Naive thymus-derived CD4-positive, alpha-beta T cell (primary cell): Measurements from ENCODE around the gene ZNF587B. TPM values are rescaled to one million over a fixed set of nuclear protein-coding genes. Genes with fewer than 3 reads are reported as not detected.
"Not testable (repeated sequence)": the region's sequence is repeated elsewhere in the genome, so short reads cannot be mapped to it uniquely, and the experiment has no call there.

Experiments used
- ATAC-seq: fragments of 150-1000 bp; cut with Tn5 transposase; 2 replicates; pipeline ENCODE4 v1.10.0; 2021; ENCODE audit warnings: mild to moderate bottlenecking, moderate library complexity
- CTCF ChIA-PET: fragments of 350-600 bp; sonication (Branson Sonifier 250); formaldehyde crosslinking; loops from one replicate; lab custom pipeline; 2021; ENCODE audit warnings: antibody characterized with exemption; lab: Charles Lee
- POLR2A ChIA-PET: fragments of 350-600 bp; sonication (Branson Sonifier 250); formaldehyde crosslinking; loops from one replicate; lab custom pipeline; 2021; ENCODE audit warnings: antibody characterized with exemption, inconsistent platforms; lab: Charles Lee
- DNase-seq, 9 donors: peaks; one replicate each; pipeline versions ENCODE4 v3.0.0 to v3.0.0-alpha.2; 2020 to 2022; ENCODE audit warnings: mixed read lengths in 1 of 9
- H3K27ac ChIP-seq: one replicate; pipeline ENCODE4 v1.7.0; 2013; ENCODE audit warnings: mild to moderate bottlenecking, low read depth, low read length, moderate library complexity
- H3K27me3 ChIP-seq, 2 donors: one replicate each; pipeline ENCODE4 v1.7.0; 2013; ENCODE audit warnings: low read length in 2 of 2, mild to moderate bottlenecking in 2 of 2, moderate library complexity in 2 of 2; ENCODE audit not compliant: control insufficient read depth in 2 of 2, insufficient read depth in 2 of 2
- H3K36me3 ChIP-seq, 3 experiments: 1 replicate in 2 of 3; 2 replicates in 1 of 3; pipeline ENCODE4 v1.7.0; 2013; ENCODE audit warnings: low read length in 3 of 3, mild to moderate bottlenecking in 3 of 3, moderate library complexity in 1 of 3; ENCODE audit not compliant: insufficient read depth in 3 of 3, control insufficient read depth in 2 of 3
- H3K4me1 ChIP-seq, 2 donors: one replicate each; pipeline ENCODE4 v1.7.0; 2013; ENCODE audit warnings: low read length in 2 of 2, mild to moderate bottlenecking in 2 of 2, moderate library complexity in 1 of 2; ENCODE audit not compliant: control insufficient read depth in 2 of 2, insufficient read depth in 2 of 2
- H3K4me3 ChIP-seq: 2 replicates; pipeline ENCODE4 v1.7.0; 2013; ENCODE audit warnings: mild to moderate bottlenecking, low read length
- H3K9me3 ChIP-seq, 3 experiments: 1 replicate in 2 of 3; 2 replicates in 1 of 3; pipeline ENCODE4 v1.7.0; 2013; ENCODE audit warnings: low read length in 3 of 3; ENCODE audit not compliant: control insufficient read depth in 2 of 3
- H3K27ac Mint-ChIP-seq, 9 donors: one replicate each; pipeline ENCODE4 v1.8.0; 2020 to 2022; ENCODE audit warnings: mixed read lengths in 9 of 9, mild to moderate bottlenecking in 8 of 9, moderate library complexity in 5 of 9, inconsistent platforms in 2 of 9
- H3K27me3 Mint-ChIP-seq, 5 donors: one replicate each; pipeline ENCODE4 v1.8.0; 2021 to 2022; ENCODE audit warnings: mixed read lengths in 5 of 5, mild to moderate bottlenecking in 1 of 5
- H3K36me3 Mint-ChIP-seq, 5 donors: one replicate each; pipeline ENCODE4 v1.8.0; 2020 to 2022; ENCODE audit warnings: mixed read lengths in 5 of 5, mild to moderate bottlenecking in 3 of 5, inconsistent platforms in 1 of 5
- H3K4me1 Mint-ChIP-seq, 7 donors: one replicate each; pipeline ENCODE4 v1.8.0; 2020 to 2022; ENCODE audit warnings: mixed read lengths in 7 of 7, mild to moderate bottlenecking in 3 of 7, inconsistent platforms in 1 of 7
- H3K4me3 Mint-ChIP-seq, 10 donors: one replicate each; pipeline ENCODE4 v1.8.0; 2020 to 2022; ENCODE audit warnings: mild to moderate bottlenecking in 10 of 10, mixed read lengths in 10 of 10, moderate library complexity in 6 of 10, inconsistent platforms in 2 of 10
- H3K9me3 Mint-ChIP-seq, 11 donors: one replicate each; pipeline ENCODE4 v1.8.0; 2020 to 2022; ENCODE audit warnings: mixed read lengths in 11 of 11, mild to moderate bottlenecking in 4 of 11, inconsistent platforms in 1 of 11, moderate library complexity in 1 of 11
- intact Hi-C, 2 donors: fragments of 100-400 bp; cut with micrococcal nuclease; formaldehyde crosslinking; loops; one replicate each; pipeline ENCODE4 v1.15.1; 2023
- polyA plus RNA-seq, 2 donors: library from polyadenylated mRNA; unstranded; fragments of 300-500 nt; fragmentation: Illumina TruSeq; gene quantifications; one replicate each; pipeline ENCODE4 v1.2.3, GENCODE V29; 2021
- total RNA-seq, 6 experiments: library from RNA in 5 of 6; stranded (reverse) in 5 of 6; gene quantifications; 1 replicate in 5 of 6; 2 replicates in 1 of 6; pipeline ENCODE4 v1.2.3 and lab custom pipeline; 2021 to 2026

ZNF587B gene
- total and polyA plus RNA-seq, 7 experiments from 2014 or later: 1.7 to 32.3 (median 19.8) TPM

DNA sequence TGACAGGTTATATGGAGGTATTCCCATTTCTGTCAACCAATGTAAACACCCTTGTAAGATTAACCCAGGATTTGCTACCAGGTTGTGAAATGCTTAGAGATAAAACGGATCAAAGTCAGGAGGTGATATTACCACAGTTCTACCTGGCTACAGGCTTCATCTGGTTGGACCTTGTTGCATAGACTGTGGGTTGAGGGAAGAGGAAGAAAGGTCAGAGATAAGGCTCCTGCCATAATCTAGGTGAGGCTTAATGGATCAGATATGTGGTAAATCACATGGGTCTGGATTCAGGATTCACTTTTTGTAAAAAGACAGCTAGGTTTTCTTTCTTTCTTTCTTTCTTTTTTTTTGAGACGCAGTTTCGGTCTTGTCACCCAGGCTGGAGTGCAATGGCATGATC is 8.6 kb upstream of the ZNF587B start:
- peak overlapping the region in 4 of 10 donors; percentile 95 to 99 (median 98) for H3K4me3 Mint-ChIP-seq
- CTCF ChIA-PET, intact Hi-C loops, H3K27me3 ChIP-seq, H3K4me1 ChIP-seq, H3K27me3 Mint-ChIP-seq, H3K36me3 ChIP-seq, H3K27ac ChIP-seq, H3K9me3 Mint-ChIP-seq, H3K9me3 ChIP-seq, ATAC-seq, H3K4me3 ChIP-seq, DNase-seq: not testable (repeated sequence)
- peaks cover 14 to 41% (median 36%) of the 10 kb centered on the region in 5 donors for H3K36me3 Mint-ChIP-seq
- peaks cover 35 to 63% (median 57%) of the 10 kb centered on the region in 7 donors for H3K4me1 Mint-ChIP-seq
- POLR2A ChIA-PET: interaction anchor here (0.6 kb wide), 1 partner anchor 488 kb away, joined by 3 read pairs; no protein-coding TSS in a partner anchor
- peak overlapping the region in 2 of 9 donors; percentile 91 to 95 for H3K27ac Mint-ChIP-seq

DNA sequence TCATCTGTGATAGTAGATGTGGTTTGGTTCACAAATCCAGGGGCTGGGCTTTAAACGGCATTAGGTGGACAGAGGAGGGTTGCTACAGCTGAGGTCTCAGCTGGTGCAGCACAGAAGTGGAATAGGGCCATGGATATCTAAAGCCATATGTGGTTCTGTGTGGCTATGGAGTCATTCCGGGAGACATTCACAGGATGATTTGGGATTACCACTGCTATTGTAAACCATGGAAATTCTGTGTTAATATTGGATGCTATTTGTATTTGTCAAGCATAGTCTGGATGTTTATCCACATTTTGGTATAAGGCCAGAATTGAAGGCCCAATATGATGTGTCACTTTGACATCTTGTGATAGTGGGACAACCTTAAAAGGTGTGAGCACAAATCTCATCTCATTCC is 6.9 kb upstream of the ZNF587B start:
- Mint-ChIP-seq H3K36me3 (peaks cover 20 to 50% (median 44%) of the 10 kb centered on the region in 5 donors), H3K27ac (peak overlapping the region in 5 of 9 donors; percentile 26 to 72 (median 57)), H3K4me1 (peaks cover 37 to 70% (median 59%) of the 10 kb centered on the region in 7 donors), H3K4me3 (peak overlapping the region in 3 of 10 donors; percentile 15 to 23 (median 18))
- ATAC-seq, POLR2A ChIA-PET, H3K9me3 Mint-ChIP-seq, H3K9me3 ChIP-seq, H3K4me1 ChIP-seq, H3K27ac ChIP-seq, H3K27me3 Mint-ChIP-seq, H3K36me3 ChIP-seq, H3K27me3 ChIP-seq, DNase-seq, H3K4me3 ChIP-seq, CTCF ChIA-PET, intact Hi-C loops: not testable (repeated sequence)

DNA sequence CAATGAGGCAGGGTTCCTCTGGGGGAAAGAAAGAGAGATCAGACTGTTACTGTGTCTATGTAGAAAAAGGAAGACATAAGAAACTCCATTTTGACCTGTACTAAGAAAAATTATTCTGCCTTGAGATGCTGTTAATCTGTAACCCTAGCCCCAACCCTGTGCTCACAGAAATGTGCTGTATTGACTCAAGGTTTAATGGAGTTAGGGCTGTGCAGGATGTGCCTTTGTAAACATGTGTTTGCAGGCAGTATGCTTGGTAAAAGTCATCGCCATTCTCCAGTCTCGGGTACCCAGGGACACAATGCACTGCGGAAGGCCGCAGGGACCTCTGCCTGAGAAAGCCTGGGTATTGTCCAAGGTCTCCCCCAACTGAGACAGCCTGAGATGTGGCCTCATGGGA is 6.5 kb upstream of the ZNF587B start:
- H3K4me3 ChIP-seq, CTCF ChIA-PET, H3K27me3 ChIP-seq, H3K27ac ChIP-seq, H3K9me3 Mint-ChIP-seq, H3K4me3 Mint-ChIP-seq, intact Hi-C loops, POLR2A ChIA-PET, H3K9me3 ChIP-seq, H3K27me3 Mint-ChIP-seq, H3K36me3 ChIP-seq, H3K4me1 ChIP-seq, DNase-seq, ATAC-seq: not testable (repeated sequence)
- H3K4me1 Mint-ChIP-seq: peaks cover 37 to 66% (median 55%) of the 10 kb centered on the region in 7 donors
- peak overlapping the region in 7 of 9 donors; percentile 10 to 72 (median 41) for H3K27ac Mint-ChIP-seq
- peaks cover 20 to 50% (median 45%) of the 10 kb centered on the region in 5 donors for H3K36me3 Mint-ChIP-seq

DNA sequence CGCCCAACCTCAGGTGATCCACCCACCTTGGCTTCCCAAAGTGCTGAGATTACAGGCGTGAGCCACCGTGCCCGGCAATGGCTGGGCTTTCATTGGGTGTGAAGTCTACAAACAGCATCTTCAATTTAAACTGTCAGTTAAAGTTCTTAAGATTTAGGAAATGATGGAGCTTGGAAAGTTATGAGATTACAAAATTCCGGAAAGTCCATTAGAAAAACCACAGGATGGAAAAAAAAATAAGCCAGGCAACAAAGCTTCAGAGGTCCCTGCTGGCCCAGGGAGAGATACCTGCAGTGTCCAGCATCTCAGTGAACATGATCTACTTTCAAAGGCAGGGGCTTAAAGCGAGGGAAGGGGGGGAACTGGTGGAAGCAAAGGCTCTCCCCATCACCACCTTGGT is 4.6 kb upstream of the ZNF587B start:
- H3K4me1 Mint-ChIP-seq: peaks cover 34 to 67% (median 54%) of the 10 kb centered on the region in 7 donors
- H3K4me3 Mint-ChIP-seq: no peak overlapping the region
- H3K36me3 ChIP-seq: peaks cover 0 to 3% (median 0%) of the 10 kb centered on the region in 3 experiments
- no peaks in the 10 kb centered on the region for H3K9me3 ChIP-seq
- H3K27me3 ChIP-seq: no peaks in the 10 kb centered on the region
- intact Hi-C loops: no loop called here
- H3K4me3 ChIP-seq: no peak overlapping the region
- H3K9me3 Mint-ChIP-seq: peaks cover 0 to 7% (median 0%) of the 10 kb centered on the region in 11 donors
- ATAC-seq: no peak
- H3K27ac Mint-ChIP-seq: no peak overlapping the region
- no peaks in the 10 kb centered on the region for H3K27me3 Mint-ChIP-seq
- peaks cover 18 to 63% (median 59%) of the 10 kb centered on the region in 5 donors for H3K36me3 Mint-ChIP-seq
- POLR2A ChIA-PET: no interaction called here
- H3K27ac ChIP-seq: no peak overlapping the region
- CTCF ChIA-PET: no interaction called here
- peaks cover 0 to 7% of the 10 kb centered on the region in 2 donors for H3K4me1 ChIP-seq
- DNase-seq: no peak

DNA sequence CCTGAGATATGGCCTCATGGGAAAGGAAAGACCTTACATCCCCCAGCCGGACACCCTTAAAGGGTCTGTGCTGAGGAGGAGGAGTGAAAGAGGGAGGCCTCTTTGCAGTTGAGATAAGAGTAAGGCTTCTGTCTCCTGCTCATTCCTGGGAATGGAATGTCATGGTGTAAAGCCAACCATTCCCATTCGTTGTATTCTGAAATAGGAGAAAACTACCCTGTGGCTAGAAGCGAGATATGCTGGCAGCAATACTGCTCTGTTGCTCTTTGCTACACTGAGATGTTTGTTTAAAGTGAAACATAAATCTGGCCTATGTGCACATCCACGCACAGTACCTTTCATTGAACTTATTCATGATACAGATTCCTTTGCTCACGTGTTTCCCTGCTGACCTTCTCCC is 783 bp upstream of the ZNF587B start:
- H3K9me3 ChIP-seq: no peaks in the 10 kb centered on the region
- H3K27ac Mint-ChIP-seq: peak overlapping the region in 2 of 9 donors; percentile 28 to 57
- H3K9me3 Mint-ChIP-seq: peaks cover 0 to 7% (median 0%) of the 10 kb centered on the region in 11 donors
- no peaks in the 10 kb centered on the region for H3K4me1 ChIP-seq
- H3K4me1 Mint-ChIP-seq: peaks cover 11 to 46% (median 26%) of the 10 kb centered on the region in 7 donors
- H3K4me3 ChIP-seq: no peak overlapping the region
- no peak overlapping the region for H3K27ac ChIP-seq
- H3K36me3 ChIP-seq: no peaks in the 10 kb centered on the region
- ATAC-seq (no peak), DNase-seq (no peak)
- H3K4me3 Mint-ChIP-seq: no peak overlapping the region
- peaks cover 6 to 47% (median 42%) of the 10 kb centered on the region in 5 donors for H3K36me3 Mint-ChIP-seq
- ChIA-PET POLR2A (no interaction called here), CTCF (no interaction called here)
- no peaks in the 10 kb centered on the region for H3K27me3 Mint-ChIP-seq
- H3K27me3 ChIP-seq: no peaks in the 10 kb centered on the region
- intact Hi-C loops: no loop called here

DNA sequence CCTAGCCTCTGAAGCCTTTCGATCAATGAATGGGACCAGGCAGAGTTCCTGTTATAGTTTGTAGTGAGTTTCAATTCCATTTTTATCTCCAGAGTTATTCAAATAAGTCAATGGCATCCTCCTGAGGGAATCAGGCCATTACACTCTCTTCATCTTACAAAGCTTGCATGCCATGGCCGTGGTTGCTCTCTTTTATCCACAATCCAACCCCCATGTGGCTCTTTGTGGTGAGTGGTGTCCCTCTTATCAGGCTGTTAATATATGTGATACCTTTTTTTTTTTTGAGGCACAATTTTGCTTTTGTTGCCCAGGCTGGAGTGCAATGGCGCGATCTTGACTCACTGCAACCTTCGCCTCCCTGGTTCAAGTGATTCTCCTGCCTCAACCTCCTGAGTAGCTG is 6.9 kb downstream of the ZNF587B start:
- POLR2A ChIA-PET, H3K4me3 ChIP-seq, H3K9me3 Mint-ChIP-seq, DNase-seq, H3K4me1 ChIP-seq, ATAC-seq, H3K27ac Mint-ChIP-seq, H3K9me3 ChIP-seq, H3K4me3 Mint-ChIP-seq, intact Hi-C loops, H3K27me3 Mint-ChIP-seq, H3K27me3 ChIP-seq, H3K27ac ChIP-seq: not testable (repeated sequence)
- CTCF ChIA-PET: interaction anchor here (0.9 kb wide), 1 partner anchor 677 kb away, joined by 3 read pairs; no protein-coding TSS in a partner anchor
- Mint-ChIP-seq H3K36me3 (peaks cover 5 to 37% (median 19%) of the 10 kb centered on the region in 5 donors), H3K4me1 (peaks cover 0 to 24% (median 8%) of the 10 kb centered on the region in 7 donors)
- H3K36me3 ChIP-seq: peaks cover 0 to 18% (median 0%) of the 10 kb centered on the region in 3 experiments
